Measurements from ENCODE around the gene GREB1. TPM values are rescaled to one million over a fixed set of nuclear protein-coding genes. Genes with fewer than 3 reads are reported as not detected.

Gene GREB1
- total RNA-seq, 1 experiment from 2014 or later: 0.12 TPM

- DNase-seq: no peak
- H3K27ac ChIP-seq: no peak overlapping the region
- H3K27me3 ChIP-seq: peaks cover 4% of the 10 kb centered on the region
- no peaks in the 10 kb centered on the region for H3K9me3 ChIP-seq (replicated peaks)
- H3K4me1 ChIP-seq: 0 out of 2 replicates have a peak, but pooled peaks cover 2% of the 10 kb centered on the region
- H3K36me3 ChIP-seq: no peaks in the 10 kb centered on the region
- no peak overlapping the region for H3K4me3 ChIP-seq
Observed at GRCh38 chr2:11677136-11678055, 143.6 kb downstream of the GREB1 start.

GRCh38 chr2:11678306-11678960 lies 144.6 kb downstream of the GREB1 start:
- Histone ChIP-seq H3K36me3 (no peaks in the 10 kb centered on the region), H3K4me3 (no peak overlapping the region), H3K27ac (no peak overlapping the region), H3K4me1 (0 out of 2 replicates have a peak, but pooled peaks cover 2% of the 10 kb centered on the region), H3K9me3 (replicated peaks) (no peaks in the 10 kb centered on the region), H3K27me3 (peaks cover 4% of the 10 kb centered on the region)
- DNase-seq: no peak

- H3K9me3 ChIP-seq (replicated peaks): no peaks in the 10 kb centered on the region
- H3K27ac ChIP-seq: no peak overlapping the region
- H3K36me3 ChIP-seq: no peaks in the 10 kb centered on the region
- no peak for DNase-seq
- H3K27me3 ChIP-seq: peaks cover 4% of the 10 kb centered on the region
- H3K4me3 ChIP-seq: no peak overlapping the region
- H3K4me1 ChIP-seq: 0 out of 2 replicates have a peak, but pooled peaks cover 2% of the 10 kb centered on the region
Observed at GRCh38 chr2:11679016-11679415, 145.2 kb downstream of the GREB1 start.

GRCh38 chr2:11679486-11680181 lies 145.8 kb downstream of the GREB1 start:
- no peak for DNase-seq
- no peaks in the 10 kb centered on the region for H3K36me3 ChIP-seq
- H3K27ac ChIP-seq: no peak overlapping the region
- H3K4me3 ChIP-seq: no peak overlapping the region
- peaks cover 4% of the 10 kb centered on the region for H3K27me3 ChIP-seq
- 0 out of 2 replicates have a peak, but pooled peaks cover 2% of the 10 kb centered on the region for H3K4me1 ChIP-seq
- no peaks in the 10 kb centered on the region for H3K9me3 ChIP-seq (replicated peaks)

GRCh38 chr2:11680182-11680900 lies 146.5 kb downstream of the GREB1 start:
- Histone ChIP-seq H3K4me1 (0 out of 2 replicates have a peak, but pooled peaks cover 2% of the 10 kb centered on the region), H3K4me3 (no peak overlapping the region), H3K36me3 (no peaks in the 10 kb centered on the region), H3K27me3 (peaks cover 4% of the 10 kb centered on the region), H3K9me3 (replicated peaks) (no peaks in the 10 kb centered on the region), H3K27ac (no peak overlapping the region)
- no peak for DNase-seq

GRCh38 chr2:11680901-11681721 lies 147.3 kb downstream of the GREB1 start:
- Histone ChIP-seq H3K9me3 (replicated peaks) (no peaks in the 10 kb centered on the region), H3K27ac (no peak overlapping the region), H3K4me1 (0 out of 2 replicates have a peak, but pooled peaks cover 2% of the 10 kb centered on the region), H3K36me3 (no peaks in the 10 kb centered on the region), H3K4me3 (no peak overlapping the region), H3K27me3 (peaks cover 4% of the 10 kb centered on the region)
- DNase-seq: no peak

GRCh38 chr2:11681722-11682589 lies 148.1 kb downstream of the GREB1 start:
- Histone ChIP-seq H3K27me3 (peaks cover 4% of the 10 kb centered on the region), H3K27ac (no peak overlapping the region), H3K36me3 (no peaks in the 10 kb centered on the region), H3K9me3 (replicated peaks) (no peaks in the 10 kb centered on the region), H3K4me1 (0 out of 2 replicates have a peak, but pooled peaks cover 2% of the 10 kb centered on the region), H3K4me3 (no peak overlapping the region)
- peak; percentile 55 to 78 for DNase-seq

- no peak for DNase-seq
- Histone ChIP-seq H3K27ac (no peak overlapping the region), H3K27me3 (peaks cover 4% of the 10 kb centered on the region), H3K9me3 (replicated peaks) (no peaks in the 10 kb centered on the region), H3K4me1 (0 out of 2 replicates have a peak, but pooled peaks cover 2% of the 10 kb centered on the region), H3K36me3 (no peaks in the 10 kb centered on the region), H3K4me3 (no peak overlapping the region)
Observed at GRCh38 chr2:11682590-11682915, 148.7 kb downstream of the GREB1 start.

- Histone ChIP-seq H3K36me3 (no peaks in the 10 kb centered on the region), H3K4me1 (0 out of 2 replicates have a peak, but pooled peaks cover 2% of the 10 kb centered on the region), H3K27ac (no peak overlapping the region), H3K9me3 (replicated peaks) (no peaks in the 10 kb centered on the region), H3K4me3 (no peak overlapping the region), H3K27me3 (peaks cover 4% of the 10 kb centered on the region)
- no peak for DNase-seq
Observed at GRCh38 chr2:11683476-11683875, 149.6 kb downstream of the GREB1 start.

- no peaks in the 10 kb centered on the region for H3K36me3 ChIP-seq
- H3K27ac ChIP-seq: no peak overlapping the region
- no peak for DNase-seq
Observed at GRCh38 chr2:11683966-11684365, 150.1 kb downstream of the GREB1 start.

GRCh38 chr2:11684894-11685460 lies 151.1 kb downstream of the GREB1 start:
- H3K4me3 ChIP-seq: no peak overlapping the region
- peaks cover 6% of the 10 kb centered on the region for H3K4me1 ChIP-seq
- no peaks in the 10 kb centered on the region for H3K27me3 ChIP-seq
- H3K27ac ChIP-seq: no peak overlapping the region
- no peaks in the 10 kb centered on the region for H3K36me3 ChIP-seq
- no peaks in the 10 kb centered on the region for H3K9me3 ChIP-seq (replicated peaks)
- no peak for DNase-seq

More at GRCh38 chr2:11683966-11684365, 150.1 kb downstream of the GREB1 start:
- peaks cover 2% of the 10 kb centered on the region for H3K27me3 ChIP-seq
- no peaks in the 10 kb centered on the region for H3K9me3 ChIP-seq (replicated peaks)
- H3K4me1 ChIP-seq: peaks cover 6% of the 10 kb centered on the region
- no peak overlapping the region for H3K4me3 ChIP-seq

- H3K4me3 ChIP-seq: no peak overlapping the region
- no peak overlapping the region for H3K27ac ChIP-seq
- no peaks in the 10 kb centered on the region for H3K36me3 ChIP-seq
- no peaks in the 10 kb centered on the region for H3K9me3 ChIP-seq (replicated peaks)
- H3K27me3 ChIP-seq: no peaks in the 10 kb centered on the region
- H3K4me1 ChIP-seq: peaks cover 4% of the 10 kb centered on the region
- no peak for DNase-seq
Observed at GRCh38 chr2:11685906-11686470, 152.1 kb downstream of the GREB1 start.
